Keratinocyte (primary cell): Measurements from ENCODE around the gene RCAN3. TPM values are rescaled to one million over a fixed set of nuclear protein-coding genes. Genes with fewer than 3 reads are reported as not detected.
"Not testable (repeated sequence)": the region's sequence is repeated elsewhere in the genome, so short reads cannot be mapped to it uniquely, and the experiment has no call there.

ENCODE experiments used
- DNase-seq: peaks from one replicate; pipeline ENCODE4 v3.0.0-alpha.2; 2011; ENCODE audit warnings: low read depth, missing footprints, low spot score
- FAIRE-seq: peaks from 2 replicates; lab custom pipeline; 2011; peaks lifted over from hg19 to GRCh38; lab: Jason Lieb, UNC
- H2AFZ ChIP-seq: 2 replicates; pipeline ENCODE4 v1.6.0; 2012; ENCODE audit warnings: low read length, control low read depth, inconsistent platforms; ENCODE audit not compliant: control insufficient read depth
- H3K27ac ChIP-seq: 2 replicates; pipeline ENCODE4 v1.5.1; 2011; ENCODE audit warnings: low read length; ENCODE audit not compliant: control insufficient read depth, insufficient read depth
- H3K27me3 ChIP-seq: 3 replicates; pipeline ENCODE4 v1.6.0; 2011; ENCODE audit warnings: low read length; ENCODE audit not compliant: control insufficient read depth, insufficient read depth; ENCODE audit errors: extremely low read depth
- H3K36me3 ChIP-seq, 2 experiments: 2 replicates in 1 of 2; 3 replicates in 1 of 2; pipeline ENCODE4 v1.5.1; 2011; ENCODE audit warnings: low read length in 2 of 2, mild to moderate bottlenecking in 1 of 2; ENCODE audit not compliant: control insufficient read depth in 2 of 2, insufficient read depth in 2 of 2; ENCODE audit errors: extremely low read depth in 1 of 2
- H3K4me1 ChIP-seq: 3 replicates; pipeline ENCODE4 v1.5.1; 2011; ENCODE audit warnings: low read length; ENCODE audit not compliant: control insufficient read depth, insufficient read depth; ENCODE audit errors: extremely low read depth
- H3K4me2 ChIP-seq: 3 replicates; pipeline ENCODE4 v1.6.0; 2011; ENCODE audit warnings: low read depth, low read length; ENCODE audit not compliant: control insufficient read depth, insufficient read depth; ENCODE audit errors: extremely low read depth
- H3K4me3 ChIP-seq, 3 experiments: fragments of 200-600 bp in 1 of 3; sonication (generic) in 1 of 3; 2 replicates in 2 of 3; 3 replicates in 1 of 3; pipeline ENCODE4 v1.5.1; 2011 to 2016; ENCODE audit warnings: low read length in 3 of 3, mild to moderate bottlenecking in 3 of 3, control low read depth in 2 of 3, inconsistent platforms in 1 of 3, low read depth in 1 of 3, mixed read lengths in 1 of 3, mixed run types in 1 of 3, moderate library complexity in 1 of 3; ENCODE audit not compliant: control insufficient read depth in 2 of 3, insufficient read depth in 2 of 3; ENCODE audit errors: extremely low read depth in 1 of 3
- H3K79me2 ChIP-seq: 2 replicates; pipeline ENCODE4 v1.6.0; 2012; ENCODE audit warnings: low read length; ENCODE audit not compliant: control insufficient read depth, insufficient read depth
- H3K9ac ChIP-seq: 3 replicates; pipeline ENCODE4 v1.6.0; 2011; ENCODE audit warnings: low read length; ENCODE audit not compliant: control insufficient read depth, insufficient read depth; ENCODE audit errors: extremely low read depth
- H3K9me1 ChIP-seq: 3 replicates; pipeline ENCODE4 v1.6.0; 2011; ENCODE audit warnings: low read length; ENCODE audit not compliant: control insufficient read depth, insufficient read depth; ENCODE audit errors: extremely low read depth
- H3K9me3 ChIP-seq: 2 replicates; pipeline ENCODE4 v1.5.1; 2012; ENCODE audit warnings: low read depth, low read length; ENCODE audit not compliant: control insufficient read depth
- H4K20me1 ChIP-seq: 3 replicates; pipeline ENCODE4 v1.6.0; 2011; ENCODE audit warnings: low read length; ENCODE audit not compliant: control insufficient read depth, insufficient read depth; ENCODE audit errors: extremely low read depth
- EZH2 ChIP-seq: IDR thresholded peaks from one replicate; pipeline ENCODE4 v1.6.1; 2012; ENCODE audit warnings: inconsistent platforms, mild to moderate bottlenecking, low read length, moderate library complexity
- dilution Hi-C: fragments of 300-500 bp; cut with MboI; formaldehyde crosslinking; loops from one replicate; pipeline ENCODE4 v1.7.0; 2020; ENCODE audit warnings: low sequenced_read_pairs; ENCODE audit not compliant: extremely low pct_ligation_motif_present
- polyA plus RNA-seq, 5 experiments: library from polyadenylated mRNA; depleted of rRNA in 3 of 5; stranded (reverse) in 3 of 5; stranded (forward) in 1 of 5; unstranded in 1 of 5; fragments of >200 nt; gene quantifications; 1 replicate in 1 of 5; 2 replicates in 3 of 5; 3 replicates in 1 of 5; pipeline versions ENCODE4 v1.2.1 to v1.2.3, GENCODE V29; 2011 to 2012; ENCODE audit warnings: missing spikeins in 2 of 5, low read depth in 1 of 5, low replicate concordance in 1 of 5
- TF ChIP-seq, protein P1 (sequence below), 3 experiments: IDR thresholded peaks in 1 of 3; conservative IDR thresholded peaks in 1 of 3; optimal IDR thresholded peaks in 1 of 3; 2 replicates in 2 of 3; 3 replicates in 1 of 3; pipeline versions ENCODE3 to v1.5.1; 2011; ENCODE audit warnings: low read length in 3 of 3, mild to moderate bottlenecking in 3 of 3, moderate library complexity in 2 of 3, control low read depth in 1 of 3, inconsistent platforms in 1 of 3; ENCODE audit not compliant: insufficient read depth in 2 of 3; ENCODE audit errors: extremely low read depth in 1 of 3

The RCAN3 gene
- polyA plus RNA-seq, 1 donor (not counting 4 experiments of a cell fraction or from before 2014, with no cell fraction given) = 13.8 TPM

DNA sequence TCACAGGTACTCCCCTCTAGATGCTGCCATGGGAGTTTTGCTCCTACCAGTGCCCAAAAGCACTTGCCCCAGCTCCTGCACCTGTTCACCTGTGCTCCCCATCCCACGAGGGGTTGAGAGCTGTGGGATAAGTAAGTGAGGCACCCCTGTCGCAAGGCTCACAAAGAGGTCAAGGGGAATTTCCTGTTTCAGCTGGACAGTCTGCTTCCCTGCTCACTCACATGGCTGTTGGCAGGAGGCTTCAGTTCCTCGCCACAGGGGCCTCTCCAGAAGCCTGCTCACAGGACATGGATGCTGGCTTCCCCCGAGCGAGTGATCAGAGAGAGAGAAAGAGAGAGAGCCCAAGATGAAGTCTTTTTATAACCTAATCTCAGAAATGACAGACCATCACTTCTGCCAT lies 44.6 kb downstream of the RCAN3 start:
- no peaks in the 10 kb centered on the region for H3K9me3 ChIP-seq
- no peaks in the 10 kb centered on the region for H3K27me3 ChIP-seq
- H3K9me1 ChIP-seq = no peaks in the 10 kb centered on the region
- H3K4me3 ChIP-seq = no peak overlapping the region
- no peak for FAIRE-seq
- H3K9ac ChIP-seq = no peak overlapping the region
- no peaks in the 10 kb centered on the region for H4K20me1 ChIP-seq
- TF ChIP-seq EZH2 = no peak
- TF ChIP-seq, protein P1, sequence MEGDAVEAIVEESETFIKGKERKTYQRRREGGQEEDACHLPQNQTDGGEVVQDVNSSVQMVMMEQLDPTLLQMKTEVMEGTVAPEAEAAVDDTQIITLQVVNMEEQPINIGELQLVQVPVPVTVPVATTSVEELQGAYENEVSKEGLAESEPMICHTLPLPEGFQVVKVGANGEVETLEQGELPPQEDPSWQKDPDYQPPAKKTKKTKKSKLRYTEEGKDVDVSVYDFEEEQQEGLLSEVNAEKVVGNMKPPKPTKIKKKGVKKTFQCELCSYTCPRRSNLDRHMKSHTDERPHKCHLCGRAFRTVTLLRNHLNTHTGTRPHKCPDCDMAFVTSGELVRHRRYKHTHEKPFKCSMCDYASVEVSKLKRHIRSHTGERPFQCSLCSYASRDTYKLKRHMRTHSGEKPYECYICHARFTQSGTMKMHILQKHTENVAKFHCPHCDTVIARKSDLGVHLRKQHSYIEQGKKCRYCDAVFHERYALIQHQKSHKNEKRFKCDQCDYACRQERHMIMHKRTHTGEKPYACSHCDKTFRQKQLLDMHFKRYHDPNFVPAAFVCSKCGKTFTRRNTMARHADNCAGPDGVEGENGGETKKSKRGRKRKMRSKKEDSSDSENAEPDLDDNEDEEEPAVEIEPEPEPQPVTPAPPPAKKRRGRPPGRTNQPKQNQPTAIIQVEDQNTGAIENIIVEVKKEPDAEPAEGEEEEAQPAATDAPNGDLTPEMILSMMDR (optimal IDR thresholded peaks at IDR 0.05 in 1 of 3, IDR thresholded peaks at IDR 0.05 in 1 of 3, conservative IDR thresholded peaks at IDR 0.05 in 1 of 3; ENCODE audit: extremely low read depth in 1 of 3, insufficient read depth in 2 of 3, low read length in 3 of 3) = no peak
- no peak overlapping the region for H2AFZ ChIP-seq
- H3K79me2 ChIP-seq = no peaks in the 10 kb centered on the region
- no peak for DNase-seq
- no peak overlapping the region for H3K4me2 ChIP-seq
- H3K27ac ChIP-seq = no peak overlapping the region
- H3K4me1 ChIP-seq = peaks cover 23% of the 10 kb centered on the region
- no peaks in the 10 kb centered on the region for H3K36me3 ChIP-seq
- dilution Hi-C loops = no loop called here

GRCh38 chr1:24548070-24548469 lies 45.4 kb downstream of the RCAN3 start:
- no peak overlapping the region for H3K27ac ChIP-seq
- no peak for DNase-seq
- no peaks in the 10 kb centered on the region for H3K9me1 ChIP-seq
- H2AFZ ChIP-seq = no peak overlapping the region
- no peak overlapping the region for H3K4me2 ChIP-seq
- dilution Hi-C loops = no loop called here
- peaks cover 17% of the 10 kb centered on the region for H3K4me1 ChIP-seq
- no peak overlapping the region for H3K4me3 ChIP-seq
- no peaks in the 10 kb centered on the region for H3K36me3 ChIP-seq
- no peaks in the 10 kb centered on the region for H3K27me3 ChIP-seq
- H3K9me3 ChIP-seq = no peaks in the 10 kb centered on the region
- no peak for FAIRE-seq
- no peaks in the 10 kb centered on the region for H3K79me2 ChIP-seq
- no peak for TF ChIP-seq EZH2
- TF ChIP-seq, protein P1 (optimal IDR thresholded peaks at IDR 0.05 in 1 of 3, IDR thresholded peaks at IDR 0.05 in 1 of 3, conservative IDR thresholded peaks at IDR 0.05 in 1 of 3; ENCODE audit: extremely low read depth in 1 of 3, insufficient read depth in 2 of 3, low read length in 3 of 3) = no peak
- H3K9ac ChIP-seq = no peak overlapping the region
- H4K20me1 ChIP-seq = no peaks in the 10 kb centered on the region

DNA sequence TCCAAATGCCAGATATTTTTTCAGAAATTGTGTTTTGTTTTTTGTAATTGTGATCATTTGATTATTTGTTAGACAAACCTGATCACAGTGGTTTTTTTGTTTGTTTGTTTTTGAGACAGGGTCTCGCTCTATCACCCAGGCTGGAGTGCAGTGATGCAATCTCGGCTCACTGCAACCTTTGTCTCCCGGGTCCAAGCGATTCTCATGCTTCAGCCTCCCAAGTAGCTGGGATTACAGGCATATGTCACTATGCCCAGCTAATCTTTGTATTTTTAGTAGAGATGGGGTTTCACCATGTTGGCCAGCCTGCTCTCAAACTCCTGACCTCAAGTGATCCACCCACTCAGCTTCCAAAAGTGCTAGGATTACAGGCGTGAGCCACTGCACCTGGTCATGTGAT lies 46.6 kb downstream of the RCAN3 start:
- H3K79me2 ChIP-seq, dilution Hi-C loops, H3K27ac ChIP-seq, H3K4me3 ChIP-seq, H4K20me1 ChIP-seq, H3K27me3 ChIP-seq, DNase-seq, H3K36me3 ChIP-seq, H3K4me2 ChIP-seq, H2AFZ ChIP-seq, H3K9me1 ChIP-seq, H3K9me3 ChIP-seq, H3K9ac ChIP-seq, FAIRE-seq: not testable (repeated sequence)
- H3K4me1 ChIP-seq = peaks cover 10% of the 10 kb centered on the region
